Measurements from ENCODE around the gene CERS6.

- TF ChIP-seq SP1 (IDR thresholded peaks at IDR 0.05) (no peak), FOXM1 (IDR thresholded peaks at IDR 0.05; ENCODE audit: borderline replicate concordance) (no peak), BHLHE40 (IDR thresholded peaks at IDR 0.05; ENCODE audit: borderline replicate concordance) (no peak), ZNF384 (IDR thresholded peaks at IDR 0.05) (no peak), TARDBP (IDR thresholded peaks at IDR 0.05) (no peak), FOXK2 (IDR thresholded peaks at IDR 0.05) (no peak), L3MBTL2 (conservative IDR thresholded peaks at IDR 0.05) (no peak), HDGF (IDR thresholded peaks at IDR 0.05; ENCODE audit: borderline replicate concordance) (no peak), PKNOX1 (IDR thresholded peaks at IDR 0.05) (no peak), NFRKB (IDR thresholded peaks at IDR 0.05) (no peak), CTBP1 (IDR thresholded peaks at IDR 0.05; ENCODE audit: borderline replicate concordance) (no peak), ARNT (IDR thresholded peaks at IDR 0.05) (no peak)
These were observed 19.6 kb downstream of the CERS6 start for GRCh38 chr2:168475636-168476035.

All from HEK293T (cell line).